HEK293T (cell line): ENCODE results near the gene PNPLA4.

Source experiments
- ELF4 ChIP-seq: fragments of 450-650 bp; IDR thresholded peaks from 2 replicates; pipeline ENCODE4 v1.6.1; 2017; ENCODE audit warnings: antibody characterized with exemption
- FOXA1 ChIP-seq: fragments of 450-650 bp; IDR thresholded peaks from 2 replicates; pipeline ENCODE4 v1.6.1; 2016; ENCODE audit warnings: mild to moderate bottlenecking
- FOXK2 ChIP-seq: fragments of 450-650 bp; IDR thresholded peaks from 2 replicates; pipeline ENCODE4 v1.6.1; 2016; ENCODE audit warnings: mild to moderate bottlenecking
- FOXM1 ChIP-seq: fragments of 450-650 bp; IDR thresholded peaks from 2 replicates; pipeline ENCODE4 v1.6.1; 2017; ENCODE audit warnings: mild to moderate bottlenecking, borderline replicate concordance
- L3MBTL2 ChIP-seq: fragments of 450-650 bp; conservative IDR thresholded peaks from 2 replicates; pipeline ENCODE4 v1.6.1; 2016; ENCODE audit warnings: mild to moderate bottlenecking
- ZNF384 ChIP-seq: fragments of 450-650 bp; IDR thresholded peaks from 2 replicates; pipeline ENCODE4 v1.6.1; 2016
- TF ChIP-seq, protein P1 (sequence below): fragments of 450-650 bp; IDR thresholded peaks from 2 replicates; pipeline ENCODE4 v1.6.1; 2016

DNA sequence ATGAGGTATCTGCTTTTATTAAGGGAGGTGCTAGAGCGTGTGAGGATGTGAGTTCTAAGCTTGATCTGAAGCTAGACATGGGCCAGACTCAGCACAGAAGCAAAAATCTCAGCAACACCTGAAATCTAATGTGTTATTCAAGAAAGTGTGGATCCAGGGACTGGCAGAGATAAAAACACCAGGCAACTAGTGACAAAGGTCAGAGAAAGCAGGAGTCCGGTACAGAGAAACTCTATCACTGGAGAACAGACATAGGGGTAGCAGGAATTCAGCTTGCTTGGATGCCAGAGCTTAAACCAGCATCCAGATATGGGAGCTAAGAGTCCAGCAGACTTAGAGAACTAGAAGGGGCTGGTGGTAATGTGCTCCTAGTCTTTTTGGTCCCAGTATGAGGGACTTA is 50.3 kb downstream of the PNPLA4 start:
- TF ChIP-seq ELF4 (no peak), FOXK2 (no peak), ZNF384 (no peak), FOXA1 (no peak), FOXM1 (no peak), L3MBTL2 (no peak)
- TF ChIP-seq, protein P1, sequence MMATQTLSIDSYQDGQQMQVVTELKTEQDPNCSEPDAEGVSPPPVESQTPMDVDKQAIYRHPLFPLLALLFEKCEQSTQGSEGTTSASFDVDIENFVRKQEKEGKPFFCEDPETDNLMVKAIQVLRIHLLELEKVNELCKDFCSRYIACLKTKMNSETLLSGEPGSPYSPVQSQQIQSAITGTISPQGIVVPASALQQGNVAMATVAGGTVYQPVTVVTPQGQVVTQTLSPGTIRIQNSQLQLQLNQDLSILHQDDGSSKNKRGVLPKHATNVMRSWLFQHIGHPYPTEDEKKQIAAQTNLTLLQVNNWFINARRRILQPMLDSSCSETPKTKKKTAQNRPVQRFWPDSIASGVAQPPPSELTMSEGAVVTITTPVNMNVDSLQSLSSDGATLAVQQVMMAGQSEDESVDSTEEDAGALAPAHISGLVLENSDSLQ = no peak
